HCT116 (cell line): ENCODE measurements around the gene UBE2E2. TPM values are rescaled to one million over a fixed set of nuclear protein-coding genes. Genes with fewer than 3 reads are reported as not detected.

Experiments
- ATAC-seq: fragments of 200-7000 bp; cut with Tn5 transposase; 2 replicates; pipeline ENCODE4 v1.9.1; 2020; ENCODE audit warnings: mild to moderate bottlenecking, moderate library complexity
- BruUV-seq: library from RNA; stranded (reverse); fragments of 400-500 nt; replicated peaks from 2 replicates; lab custom pipeline; 2021; lab: Mats Ljungman, UMichigan
- CTCF ChIA-PET: fragments of 300-600 bp; sonication (Branson Sonifier 250); formaldehyde crosslinking; loops from one replicate; lab custom pipeline; 2021; ENCODE audit warnings: antibody characterized with exemption; lab: Charles Lee
- POLR2A ChIA-PET: fragments of 300-600, 350-600 bp; sonication (Branson Sonifier 250); formaldehyde crosslinking; loops from one replicate; lab custom pipeline; 2021; ENCODE audit warnings: antibody characterized with exemption; lab: Charles Lee
- RAD21 ChIA-PET, 2 experiments: fragments of 300-600 bp; sonication (Branson Sonifier 250); formaldehyde crosslinking; loops; one replicate each; lab custom pipeline; 2023; ENCODE audit warnings: low total read pairs in 2 of 2; ENCODE audit not compliant: uncharacterized antibody in 2 of 2, unreplicated experiment in 2 of 2, low non-redundant PET in 1 of 2; lab: Charles Lee
- DNase-seq: peaks from one replicate; pipeline ENCODE4 v3.0.0-alpha.2; 2010; ENCODE audit warnings: low read depth, low spot score
- H2AFZ ChIP-seq: fragments of 200-600 bp; shearing (Covaris generic), sonication (generic); 2 replicates; pipeline ENCODE4 v1.6.1; 2017; ENCODE audit warnings: low read depth, mixed run types, mixed read lengths, antibody characterized with exemption, low read length; ENCODE audit not compliant: poor library complexity, severe bottlenecking
- H3K27ac ChIP-seq: 2 replicates; pipeline ENCODE4 v1.5.1; 2012; ENCODE audit warnings: low read depth, low read length
- H3K27me3 ChIP-seq: fragments of 200-600 bp; sonication (generic); 2 replicates; pipeline ENCODE4 v1.6.1; 2016; ENCODE audit warnings: mixed run types, low read length, mixed read lengths; ENCODE audit not compliant: insufficient read depth
- H3K36me3 ChIP-seq, 2 experiments: fragments of 200-500 bp in 1 of 2; fragments of 200-600 bp in 1 of 2; sonication (Bioruptor generic) in 1 of 2; sonication (generic) in 1 of 2; 2 replicates each; pipeline versions ENCODE4 v1.5.1 to v1.6.1; 2014 to 2016; ENCODE audit warnings: low read length in 2 of 2, inconsistent platforms in 1 of 2, mixed read lengths in 1 of 2, mixed run types in 1 of 2; ENCODE audit not compliant: insufficient read depth in 2 of 2, control insufficient read depth in 1 of 2
- H3K4me1 ChIP-seq, 2 experiments: fragments of 200-600 bp in 1 of 2; sonication (generic) in 1 of 2; 2 replicates each; pipeline versions ENCODE4 v1.5.1 to v1.6.1; 2012 to 2017; ENCODE audit warnings: low read length in 2 of 2, inconsistent platforms in 1 of 2, mild to moderate bottlenecking in 1 of 2, mixed read lengths in 1 of 2, mixed run types in 1 of 2, moderate library complexity in 1 of 2; ENCODE audit not compliant: insufficient read depth in 2 of 2, control insufficient read depth in 1 of 2
- H3K4me2 ChIP-seq: fragments of 200-600 bp; sonication (generic); 2 replicates; pipeline ENCODE4 v1.6.1; 2017; ENCODE audit warnings: mixed run types, low read length, mixed read lengths
- H3K4me3 ChIP-seq, 2 experiments: fragments of 200-600 bp in 1 of 2; sonication (generic) in 1 of 2; replicated peaks in 1 of 2; 2 replicates each; pipeline ENCODE4 v1.5.1; 2011 to 2016; ENCODE audit warnings: low read length in 2 of 2, control low read depth in 1 of 2, low read depth in 1 of 2, mild to moderate bottlenecking in 1 of 2, mixed read lengths in 1 of 2, mixed run types in 1 of 2
- H3K79me2 ChIP-seq: fragments of 200-600 bp; sonication (generic); 2 replicates; pipeline ENCODE4 v1.6.1; 2017; ENCODE audit warnings: mild to moderate bottlenecking, mixed run types, low read length, moderate library complexity, mixed read lengths; ENCODE audit not compliant: insufficient read depth
- H3K9ac ChIP-seq: fragments of 200-600 bp; sonication (generic); 2 replicates; pipeline ENCODE4 v1.6.1; 2016; ENCODE audit warnings: low read length, mixed read lengths
- H3K9me2 ChIP-seq: fragments of 200-600 bp; sonication (generic), shearing (Covaris generic); 2 replicates; pipeline ENCODE4 v1.6.1; 2017; ENCODE audit warnings: mixed run types, mild to moderate bottlenecking, moderate library complexity; ENCODE audit not compliant: insufficient read depth
- H3K9me3 ChIP-seq, 2 experiments: fragments of 200-500 bp in 1 of 2; fragments of 200-600 bp in 1 of 2; sonication (Bioruptor generic) in 1 of 2; sonication (generic) in 1 of 2; 2 replicates each; pipeline ENCODE4 v1.6.1; 2014 to 2017; ENCODE audit warnings: low read length in 2 of 2, mixed read lengths in 2 of 2, inconsistent platforms in 1 of 2, low read depth in 1 of 2, mild to moderate bottlenecking in 1 of 2, mixed run types in 1 of 2, moderate library complexity in 1 of 2; ENCODE audit not compliant: control insufficient read depth in 1 of 2, insufficient read depth in 1 of 2
- H4K20me1 ChIP-seq: fragments of 200-600 bp; sonication (generic), shearing (Covaris generic); 2 replicates; pipeline ENCODE4 v1.6.1; 2017; ENCODE audit warnings: mixed run types, mild to moderate bottlenecking, moderate library complexity; ENCODE audit not compliant: insufficient read depth
- ATF3 ChIP-seq: IDR thresholded peaks from 2 replicates; pipeline ENCODE4 v1.6.1; 2012
- CBX3 ChIP-seq: IDR thresholded peaks from 2 replicates; pipeline ENCODE4 v1.6.1; 2012; ENCODE audit warnings: low read depth
- CEBPB ChIP-seq: IDR thresholded peaks from 2 replicates; pipeline ENCODE4 v1.6.1; 2012; ENCODE audit warnings: low read depth
- ELF1 ChIP-seq: IDR thresholded peaks from 2 replicates; pipeline ENCODE4 v1.6.1; 2012; ENCODE audit warnings: low read depth, borderline replicate concordance
- EZH2 ChIP-seq: fragments of 200-600 bp; sonication (generic); IDR thresholded peaks from 2 replicates; pipeline ENCODE4 v1.6.1; 2017; ENCODE audit warnings: antibody characterized with exemption, mixed run types
- EZH2phosphoT487 ChIP-seq: fragments of 200-600 bp; IDR thresholded peaks from 2 replicates; pipeline ENCODE4 v1.6.1; 2018; ENCODE audit warnings: antibody characterized with exemption, borderline replicate concordance
- FOSL1 ChIP-seq: IDR thresholded peaks from 2 replicates; pipeline ENCODE4 v1.6.1; 2012; ENCODE audit warnings: low read depth
- JUND ChIP-seq: IDR thresholded peaks from 2 replicates; pipeline ENCODE4 v1.6.1; 2012
- POLR2A ChIP-seq: IDR thresholded peaks from 2 replicates; pipeline ENCODE4 v1.7.0; 2011; ENCODE audit warnings: borderline replicate concordance; ENCODE audit not compliant: insufficient read depth, insufficient read length; ENCODE audit errors: extremely low read depth
- POLR2AphosphoS5 ChIP-seq: IDR thresholded peaks from 2 replicates; pipeline ENCODE4 v1.6.1; 2011; ENCODE audit warnings: mild to moderate bottlenecking, low read depth, low read length, moderate library complexity
- SIN3A ChIP-seq: IDR thresholded peaks from 2 replicates; pipeline ENCODE4 v1.6.1; 2012; ENCODE audit warnings: low read depth
- SP1 ChIP-seq: IDR thresholded peaks from 2 replicates; pipeline ENCODE4 v1.6.1; 2012; ENCODE audit warnings: low read depth
- SRF ChIP-seq: IDR thresholded peaks from 2 replicates; pipeline ENCODE4 v1.6.1; 2012; ENCODE audit warnings: low read depth
- TCF7L2 ChIP-seq: IDR thresholded peaks from 2 replicates; pipeline ENCODE4 v1.7.0; 2011; ENCODE audit warnings: borderline replicate concordance, inconsistent platforms; ENCODE audit not compliant: insufficient read depth, insufficient read length; ENCODE audit errors: extremely low read depth
- YY1 ChIP-seq: IDR thresholded peaks from 2 replicates; pipeline ENCODE4 v1.6.1; 2011; ENCODE audit warnings: low read length, low read depth, moderate library complexity, mild to moderate bottlenecking; ENCODE audit not compliant: insufficient replicate concordance; ENCODE audit errors: extremely low read depth
- ZFX ChIP-seq: fragments of 450-650 bp; IDR thresholded peaks from 2 replicates; pipeline ENCODE4 v1.6.1; 2017
- ZNF274 ChIP-seq: fragments of 200-500 bp; sonication (Bioruptor generic); IDR thresholded peaks from 2 replicates; pipeline ENCODE4 v1.6.1; 2014; ENCODE audit warnings: mild to moderate bottlenecking, low read depth, low read length, inconsistent platforms
- intact Hi-C: fragments of 100-400 bp; cut with micrococcal nuclease; formaldehyde crosslinking; loops from 2 replicates; pipeline ENCODE4 v1.10.0; 2022
- total RNA-seq: library from RNA; stranded (reverse); gene quantifications from one replicate; pipeline ENCODE4 v1.2.1, GENCODE V29; 2021; ENCODE audit not compliant: unreplicated experiment
- TF ChIP-seq, protein P1 (sequence below), 3 experiments: fragments of 200-600 bp in 1 of 3; sonication (generic) in 1 of 3; IDR thresholded peaks in 2 of 3; conservative IDR thresholded peaks in 1 of 3; 2 replicates each; pipeline ENCODE4 v1.5.1; 2012 to 2017; ENCODE audit warnings: low read depth in 2 of 3, low read length in 2 of 3, antibody characterized with exemption in 1 of 3, borderline replicate concordance in 1 of 3, control low read depth in 1 of 3, mild to moderate bottlenecking in 1 of 3, mixed read lengths in 1 of 3, mixed run types in 1 of 3, moderate library complexity in 1 of 3; ENCODE audit not compliant: insufficient read depth in 1 of 3

UBE2E2 gene
- total RNA-seq, 1 experiment from 2014 or later: 21.4 TPM

- no peak overlapping the region for H3K27ac ChIP-seq
- peaks cover 0 to 10% of the 10 kb centered on the region in 2 experiments; a peak in 1 of 4 replicates for H3K4me1 ChIP-seq
- H3K4me3 ChIP-seq: no peak overlapping the region
- POLR2A ChIA-PET: no interaction called here
- H4K20me1 ChIP-seq: no peaks in the 10 kb centered on the region
- H3K36me3 ChIP-seq: no peaks in the 10 kb centered on the region
- no peaks in the 10 kb centered on the region for H3K9me2 ChIP-seq
- BruUV-seq: no TSS peak
- DNase-seq (no peak), ATAC-seq (no peak)
- H3K27me3 ChIP-seq: peaks cover 15% of the 10 kb centered on the region; the same call in 1 of the 2 replicates
- H3K9me3 ChIP-seq: no peaks in the 10 kb centered on the region
- TF ChIP-seq ATF3 (no peak), ELF1 (no peak), EZH2phosphoT487 (no peak), CEBPB (no peak), TCF7L2 (no peak), CBX3 (no peak), FOSL1 (no peak), EZH2 (no peak), POLR2AphosphoS5 (no peak), SIN3A (no peak), SP1 (no peak), ZFX (no peak), ZNF274 (no peak), JUND (no peak), POLR2A (no peak), SRF (no peak), YY1 (no peak)
- TF ChIP-seq, protein P1, sequence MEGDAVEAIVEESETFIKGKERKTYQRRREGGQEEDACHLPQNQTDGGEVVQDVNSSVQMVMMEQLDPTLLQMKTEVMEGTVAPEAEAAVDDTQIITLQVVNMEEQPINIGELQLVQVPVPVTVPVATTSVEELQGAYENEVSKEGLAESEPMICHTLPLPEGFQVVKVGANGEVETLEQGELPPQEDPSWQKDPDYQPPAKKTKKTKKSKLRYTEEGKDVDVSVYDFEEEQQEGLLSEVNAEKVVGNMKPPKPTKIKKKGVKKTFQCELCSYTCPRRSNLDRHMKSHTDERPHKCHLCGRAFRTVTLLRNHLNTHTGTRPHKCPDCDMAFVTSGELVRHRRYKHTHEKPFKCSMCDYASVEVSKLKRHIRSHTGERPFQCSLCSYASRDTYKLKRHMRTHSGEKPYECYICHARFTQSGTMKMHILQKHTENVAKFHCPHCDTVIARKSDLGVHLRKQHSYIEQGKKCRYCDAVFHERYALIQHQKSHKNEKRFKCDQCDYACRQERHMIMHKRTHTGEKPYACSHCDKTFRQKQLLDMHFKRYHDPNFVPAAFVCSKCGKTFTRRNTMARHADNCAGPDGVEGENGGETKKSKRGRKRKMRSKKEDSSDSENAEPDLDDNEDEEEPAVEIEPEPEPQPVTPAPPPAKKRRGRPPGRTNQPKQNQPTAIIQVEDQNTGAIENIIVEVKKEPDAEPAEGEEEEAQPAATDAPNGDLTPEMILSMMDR (IDR thresholded peaks at IDR 0.05 in 2 of 3, conservative IDR thresholded peaks at IDR 0.05 in 1 of 3; ENCODE audit: borderline replicate concordance in 1 of 3, insufficient read depth in 1 of 3, low read depth in 2 of 3, low read length in 2 of 3): no peak
- intact Hi-C loops: no loop called here
- no peak overlapping the region for H2AFZ ChIP-seq
- H3K79me2 ChIP-seq: no peaks in the 10 kb centered on the region
- CTCF ChIA-PET: no interaction called here
- RAD21 ChIA-PET: no interaction called here
- H3K4me2 ChIP-seq: no peak overlapping the region
- H3K9ac ChIP-seq: no peak overlapping the region
Measured at GRCh38 chr3:23166845-23167244, 36.3 kb upstream of the UBE2E2 start.
